Activated CD8-positive, alpha-beta memory T cell treated with anti-CD3 and anti-CD28 coated beads, Interleukin-2, amount 50 U/mL, for 24 hours (primary cell): ENCODE data around the gene NUB1.
A peak's percentile ranks its signal among the peaks of the same experiment; 100 is the strongest.

Experiments used
- DNase-seq: peaks from one replicate; pipeline ENCODE4 v3.0.0-alpha.2; 2020; ENCODE audit errors: extremely low read depth

NUB1 gene

GRCh38 chr7:151314401-151314800, 27.2 kb upstream of the NUB1 start:
- no peak for DNase-seq

- DNase-seq: peak; percentile 51
Observed at GRCh38 chr7:151315038-151315655, 26.5 kb upstream of the NUB1 start.

- DNase-seq: no peak
Observed at GRCh38 chr7:151316896-151317295, 24.7 kb upstream of the NUB1 start.

- DNase-seq: no peak
Observed at GRCh38 chr7:151317936-151318335, 23.7 kb upstream of the NUB1 start.

GRCh38 chr7:151319189-151319588, 22.4 kb upstream of the NUB1 start:
- DNase-seq: no peak

- no peak for DNase-seq
Observed at GRCh38 chr7:151320263-151320845, 21.3 kb upstream of the NUB1 start.

GRCh38 chr7:151321341-151321740, 20.3 kb upstream of the NUB1 start:
- no peak for DNase-seq

GRCh38 chr7:151322906-151323305, 18.7 kb upstream of the NUB1 start:
- no peak for DNase-seq

- DNase-seq: no peak
Observed at GRCh38 chr7:151327022-151327421, 14.6 kb upstream of the NUB1 start.

GRCh38 chr7:151327659-151328058, 14.0 kb upstream of the NUB1 start:
- no peak for DNase-seq

- no peak for DNase-seq
Observed at GRCh38 chr7:151330181-151330580, 11.4 kb upstream of the NUB1 start.

- DNase-seq: no peak
Observed at GRCh38 chr7:151330661-151331060, 11.0 kb upstream of the NUB1 start.

GRCh38 chr7:151334628-151335027, 7.0 kb upstream of the NUB1 start:
- no peak for DNase-seq

GRCh38 chr7:151336027-151336708, 5.4 kb upstream of the NUB1 start:
- no peak for DNase-seq

GRCh38 chr7:151337346-151337745, 4.3 kb upstream of the NUB1 start:
- no peak for DNase-seq

- DNase-seq: no peak
Observed at GRCh38 chr7:151338809-151339208, 2.8 kb upstream of the NUB1 start.

GRCh38 chr7:151339651-151340382, 1.8 kb upstream of the NUB1 start:
- no peak for DNase-seq

GRCh38 chr7:151340794-151341356, 737 bp upstream of the NUB1 start:
- DNase-seq: no peak

- no peak for DNase-seq
Observed at GRCh38 chr7:151342102-151342646, 562 bp downstream of the NUB1 start.

- no peak for DNase-seq
Observed at GRCh38 chr7:151342811-151343210, 1.2 kb downstream of the NUB1 start.

- no peak for DNase-seq
Observed at GRCh38 chr7:151343516-151343915, 1.9 kb downstream of the NUB1 start.
